Tibial artery (tissue), 4 donors: ENCODE data around the gene SCEL.
A peak's percentile ranks its signal among the peaks of the same experiment; 100 is the strongest.

Experiments
- DNase-seq, 2 donors: peaks; one replicate each; pipeline ENCODE4 v3.0.0-alpha.2; 2019
- H3K27ac ChIP-seq, 2 donors: fragments of 200-600 bp; sonication (generic) in 1 of 2; 1 replicate in 1 of 2; 2 replicates in 1 of 2; pipeline ENCODE4 v1.5.1; 2018 to 2019; ENCODE audit warnings: mild to moderate bottlenecking in 1 of 2
- H3K27me3 ChIP-seq, 2 donors: fragments of 200-600 bp; sonication (generic) in 1 of 2; one replicate each; pipeline versions ENCODE4 v1.5.1 to v1.6.0; 2016 to 2019
- H3K36me3 ChIP-seq, 3 donors: fragments of 200-600 bp; sonication (generic) in 2 of 3; one replicate each; pipeline ENCODE4 v1.5.1; 2016 to 2019; ENCODE audit warnings: mild to moderate bottlenecking in 2 of 3
- H3K4me1 ChIP-seq, 4 donors: fragments of 200-600 bp; sonication (generic) in 2 of 4; 1 replicate in 3 of 4; 2 replicates in 1 of 4; pipeline ENCODE4 v1.5.1; 2016 to 2019
- H3K4me3 ChIP-seq, 2 donors: fragments of 200-600 bp; sonication (generic) in 1 of 2; 1 replicate in 1 of 2; 2 replicates in 1 of 2; pipeline ENCODE4 v1.5.1; 2018 to 2019; ENCODE audit warnings: mild to moderate bottlenecking in 2 of 2
- H3K9me3 ChIP-seq, 3 donors: fragments of 200-600 bp; sonication (generic) in 1 of 3; one replicate each; pipeline ENCODE4 v1.5.1; 2016 to 2019
- intact Hi-C: fragments of 100-400 bp; cut with DNase I; formaldehyde crosslinking; loops from one replicate; pipeline ENCODE4 v1.15.0; 2023; ENCODE audit warnings: low total_unique reads
- TF ChIP-seq, protein P1 (sequence below), 2 experiments: fragments of 200-600 bp in 1 of 2; fragments of 450-650 bp in 1 of 2; IDR thresholded peaks; one replicate each; pipeline ENCODE4 v1.5.1; 2017 to 2019; ENCODE audit warnings: antibody characterized with exemption in 2 of 2, mild to moderate bottlenecking in 1 of 2, moderate library complexity in 1 of 2

Gene SCEL, protein sequence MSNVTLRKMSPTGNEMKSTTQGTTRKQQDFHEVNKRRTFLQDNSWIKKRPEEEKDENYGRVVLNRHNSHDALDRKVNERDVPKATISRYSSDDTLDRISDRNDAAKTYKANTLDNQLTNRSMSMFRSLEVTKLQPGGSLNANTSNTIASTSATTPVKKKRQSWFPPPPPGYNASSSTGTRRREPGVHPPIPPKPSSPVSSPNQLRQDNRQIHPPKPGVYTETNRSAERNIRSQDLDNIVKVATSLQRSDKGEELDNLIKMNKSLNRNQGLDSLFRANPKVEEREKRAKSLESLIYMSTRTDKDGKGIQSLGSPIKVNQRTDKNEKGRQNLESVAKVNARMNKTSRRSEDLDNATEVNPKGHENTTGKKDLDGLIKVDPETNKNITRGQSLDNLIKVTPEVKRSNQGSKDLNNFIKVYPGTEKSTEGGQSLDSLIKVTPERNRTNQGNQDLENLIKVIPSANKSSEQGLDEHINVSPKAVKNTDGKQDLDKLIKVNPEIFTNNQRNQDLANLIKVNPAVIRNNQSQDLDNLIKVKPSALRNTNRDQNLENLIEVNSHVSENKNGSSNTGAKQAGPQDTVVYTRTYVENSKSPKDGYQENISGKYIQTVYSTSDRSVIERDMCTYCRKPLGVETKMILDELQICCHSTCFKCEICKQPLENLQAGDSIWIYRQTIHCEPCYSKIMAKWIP

DNA sequence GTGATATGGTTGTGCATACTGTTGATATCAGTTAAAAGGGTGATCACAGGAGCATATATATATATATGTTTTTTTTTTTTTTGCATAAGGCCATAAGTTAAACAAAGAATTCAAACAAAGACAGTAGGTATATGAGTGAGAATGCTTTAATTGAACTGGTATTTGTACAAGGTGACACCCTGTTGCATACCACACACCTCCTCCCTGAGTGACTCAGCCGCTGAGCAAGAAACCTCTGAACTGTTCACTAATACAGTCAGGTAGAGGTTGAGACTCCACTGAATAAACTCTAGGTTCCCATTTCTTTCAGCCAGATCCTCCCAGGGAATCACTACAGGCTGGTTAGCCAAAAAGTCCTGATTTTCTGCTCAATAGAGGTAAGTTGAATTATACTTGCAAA, at the start of gene SCEL:
SCEL (plus strand) TSS at position 259 of the 400 bp plus-strand sequence. CDS start 20,170 bp downstream, outside the sequence.
- H3K36me3 ChIP-seq: no peaks in the 10 kb centered on the region
- no peaks in the 10 kb centered on the region for H3K4me1 ChIP-seq
- H3K9me3 ChIP-seq: no peaks in the 10 kb centered on the region
- H3K27ac ChIP-seq: no peak within 1 kb of the TSS
- peaks cover 0 to 8% of the 10 kb centered on the region in 2 donors for H3K27me3 ChIP-seq
- H3K4me3 ChIP-seq: no peak within 1 kb of the TSS
- DNase-seq: no peak
- TF ChIP-seq, protein P1, sequence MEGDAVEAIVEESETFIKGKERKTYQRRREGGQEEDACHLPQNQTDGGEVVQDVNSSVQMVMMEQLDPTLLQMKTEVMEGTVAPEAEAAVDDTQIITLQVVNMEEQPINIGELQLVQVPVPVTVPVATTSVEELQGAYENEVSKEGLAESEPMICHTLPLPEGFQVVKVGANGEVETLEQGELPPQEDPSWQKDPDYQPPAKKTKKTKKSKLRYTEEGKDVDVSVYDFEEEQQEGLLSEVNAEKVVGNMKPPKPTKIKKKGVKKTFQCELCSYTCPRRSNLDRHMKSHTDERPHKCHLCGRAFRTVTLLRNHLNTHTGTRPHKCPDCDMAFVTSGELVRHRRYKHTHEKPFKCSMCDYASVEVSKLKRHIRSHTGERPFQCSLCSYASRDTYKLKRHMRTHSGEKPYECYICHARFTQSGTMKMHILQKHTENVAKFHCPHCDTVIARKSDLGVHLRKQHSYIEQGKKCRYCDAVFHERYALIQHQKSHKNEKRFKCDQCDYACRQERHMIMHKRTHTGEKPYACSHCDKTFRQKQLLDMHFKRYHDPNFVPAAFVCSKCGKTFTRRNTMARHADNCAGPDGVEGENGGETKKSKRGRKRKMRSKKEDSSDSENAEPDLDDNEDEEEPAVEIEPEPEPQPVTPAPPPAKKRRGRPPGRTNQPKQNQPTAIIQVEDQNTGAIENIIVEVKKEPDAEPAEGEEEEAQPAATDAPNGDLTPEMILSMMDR (IDR thresholded peaks at IDR 0.05): no peak
- intact Hi-C loops: no loop called here

DNA sequence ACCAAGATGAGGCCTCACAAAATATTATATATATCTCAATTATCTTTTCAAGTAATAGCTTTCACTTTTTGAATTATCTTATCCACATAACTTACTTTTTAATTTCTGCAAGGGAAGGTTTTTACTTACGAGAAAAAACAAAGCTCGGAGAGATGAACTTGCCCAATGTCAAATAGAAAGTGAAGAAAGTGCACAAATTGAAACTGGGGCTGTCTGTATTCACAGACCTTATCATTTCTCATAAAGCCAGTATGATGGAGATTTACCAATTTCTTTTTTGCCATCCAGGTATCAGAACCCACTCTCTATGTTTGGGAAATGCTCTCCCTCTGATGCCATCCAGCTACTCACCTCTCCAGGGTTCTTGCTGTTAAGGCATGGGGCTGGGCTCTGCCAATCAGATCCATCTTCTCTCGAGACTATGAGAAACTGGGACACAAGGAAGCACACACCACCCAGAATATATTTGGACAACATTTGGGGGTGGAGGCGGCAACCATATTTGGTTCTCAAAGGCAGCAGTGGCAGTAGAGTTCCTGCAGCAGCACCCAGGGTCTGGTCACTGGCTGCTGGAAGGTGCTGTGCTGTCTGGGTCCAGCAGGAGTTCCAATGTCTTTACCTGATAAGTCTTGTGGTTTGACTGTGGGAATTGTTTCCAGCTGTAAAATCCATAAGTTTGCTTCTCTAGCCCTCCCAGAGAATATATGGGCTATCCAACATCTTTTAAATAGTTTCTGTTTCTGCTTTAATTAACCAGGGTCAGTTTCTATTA, 45.8 kb upstream of the SCEL start:
- H3K27ac ChIP-seq: no peak overlapping the region
- no peaks in the 10 kb centered on the region for H3K4me1 ChIP-seq
- no peaks in the 10 kb centered on the region for H3K27me3 ChIP-seq
- no peaks in the 10 kb centered on the region for H3K9me3 ChIP-seq
- no peak overlapping the region for H3K4me3 ChIP-seq
- TF ChIP-seq, protein P1 (IDR thresholded peaks at IDR 0.05): no peak
- intact Hi-C loops: no loop called here
- no peak for DNase-seq
- H3K36me3 ChIP-seq: no peaks in the 10 kb centered on the region

DNA sequence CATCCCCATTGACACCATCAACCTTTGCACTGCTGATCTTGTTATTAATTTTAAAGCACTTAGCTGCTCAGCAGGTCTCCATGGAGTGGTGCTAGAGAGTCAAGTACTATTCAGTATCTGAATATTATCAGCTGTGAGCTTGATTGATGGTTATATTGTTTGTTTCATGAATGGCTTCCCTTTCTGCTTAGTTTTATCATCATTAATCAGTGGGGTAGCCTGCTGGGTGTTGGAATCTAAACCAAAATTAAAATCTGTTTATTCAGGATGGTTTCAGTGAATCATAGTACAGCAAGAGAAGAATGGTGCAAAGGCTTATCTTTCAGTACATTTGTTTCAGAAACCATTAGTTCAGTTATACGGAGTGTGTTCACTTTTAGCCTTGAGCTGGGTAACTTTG, 42.5 kb upstream of the SCEL start:
- intact Hi-C loops: no loop called here
- no peak for DNase-seq
- H3K4me3 ChIP-seq: no peak overlapping the region
- H3K9me3 ChIP-seq: no peaks in the 10 kb centered on the region
- no peaks in the 10 kb centered on the region for H3K27me3 ChIP-seq
- no peaks in the 10 kb centered on the region for H3K36me3 ChIP-seq
- no peak overlapping the region for H3K27ac ChIP-seq
- TF ChIP-seq, protein P1 (IDR thresholded peaks at IDR 0.05): peak; percentile 20 to 23
- H3K4me1 ChIP-seq: no peaks in the 10 kb centered on the region

DNA sequence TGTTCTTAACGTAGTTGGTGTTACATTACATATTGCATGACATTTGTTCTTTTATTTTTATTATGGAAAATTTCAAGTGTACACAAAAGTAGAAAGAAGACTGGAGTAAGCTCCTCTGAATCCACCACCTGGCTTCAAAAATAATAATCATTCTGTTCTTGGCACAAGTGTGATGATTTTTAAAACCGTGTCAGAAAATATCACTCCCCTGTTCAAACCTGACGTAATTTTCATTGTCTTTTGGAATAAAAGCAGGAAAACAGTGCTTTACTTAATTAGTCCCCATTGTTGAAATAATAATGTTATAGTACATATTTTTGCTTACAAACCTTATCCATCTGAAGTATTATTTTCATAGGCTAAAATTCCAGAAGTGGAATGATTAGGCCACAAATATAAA, 41.3 kb upstream of the SCEL start:
- Histone ChIP-seq H3K4me3 (no peak overlapping the region), H3K9me3 (no peaks in the 10 kb centered on the region), H3K36me3 (no peaks in the 10 kb centered on the region), H3K27me3 (no peaks in the 10 kb centered on the region), H3K27ac (no peak overlapping the region), H3K4me1 (no peaks in the 10 kb centered on the region)
- TF ChIP-seq, protein P1 (IDR thresholded peaks at IDR 0.05): no peak
- intact Hi-C loops: no loop called here
- no peak for DNase-seq

DNA sequence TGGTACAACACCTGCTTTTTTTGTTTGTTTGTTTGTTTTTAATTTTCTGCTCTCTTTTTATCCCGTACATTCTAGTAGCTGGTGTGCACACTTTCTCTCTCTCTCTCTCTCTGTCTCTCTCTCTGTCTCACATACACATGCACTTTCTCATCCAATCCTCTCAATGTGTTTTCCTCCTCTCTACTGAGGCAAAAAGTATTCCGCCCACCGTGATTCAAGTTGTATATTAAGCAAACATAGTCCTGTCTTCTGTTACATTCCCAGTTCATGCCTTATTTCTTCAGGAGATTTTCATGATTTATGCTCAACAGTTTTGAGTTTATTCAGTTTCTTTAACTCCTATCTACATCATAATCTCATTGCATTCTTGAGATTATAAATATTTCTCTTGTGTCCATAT, 38.2 kb upstream of the SCEL start:
- Histone ChIP-seq H3K4me1 (no peaks in the 10 kb centered on the region), H3K4me3 (no peak overlapping the region), H3K27me3 (peaks cover 0 to 1% of the 10 kb centered on the region in 2 donors), H3K27ac (no peak overlapping the region), H3K36me3 (no peaks in the 10 kb centered on the region), H3K9me3 (no peaks in the 10 kb centered on the region)
- intact Hi-C loops: no loop called here
- DNase-seq: no peak
- TF ChIP-seq, protein P1 (IDR thresholded peaks at IDR 0.05): no peak
